ENCODE measurements around the gene TMEM31. TPM values are rescaled to one million over a fixed set of nuclear protein-coding genes. Genes with fewer than 3 reads are reported as not detected.
A peak's percentile ranks its signal among the peaks of the same experiment; 100 is the strongest.

TMEM31 gene, protein sequence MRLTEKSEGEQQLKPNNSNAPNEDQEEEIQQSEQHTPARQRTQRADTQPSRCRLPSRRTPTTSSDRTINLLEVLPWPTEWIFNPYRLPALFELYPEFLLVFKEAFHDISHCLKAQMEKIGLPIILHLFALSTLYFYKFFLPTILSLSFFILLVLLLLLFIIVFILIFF
- total RNA-seq = not detected
- long read RNA-seq = 0 reads

DNA sequence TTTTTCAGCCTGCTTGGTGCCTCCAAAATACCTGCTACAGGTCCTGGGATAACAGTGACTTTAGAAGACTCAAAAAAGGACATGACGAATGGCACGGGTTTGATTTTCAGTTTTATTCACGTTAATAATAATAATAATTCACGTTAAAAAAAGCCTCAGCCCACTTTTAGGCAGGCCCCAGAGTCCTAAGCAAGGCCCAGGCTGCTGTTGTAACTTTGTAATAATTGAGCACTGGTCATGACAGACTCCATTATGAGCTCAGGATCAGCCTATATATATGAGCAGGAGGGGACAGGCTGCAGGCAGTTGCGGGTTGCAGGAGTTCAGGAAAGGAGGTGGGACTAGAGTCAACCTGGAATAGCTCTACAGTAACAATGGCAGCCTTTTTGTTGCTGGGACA is at the start of gene TMEM31:
Gene TMEM31 (plus strand): TSS at position 301 of the 400 bp plus-strand sequence. CDS start 1,350 bp downstream, outside the sequence.
- intact Hi-C loops (cut with DNase I) = no loop called here
- DNase-seq (ENCODE audit: low spot score) = no peak

DNA sequence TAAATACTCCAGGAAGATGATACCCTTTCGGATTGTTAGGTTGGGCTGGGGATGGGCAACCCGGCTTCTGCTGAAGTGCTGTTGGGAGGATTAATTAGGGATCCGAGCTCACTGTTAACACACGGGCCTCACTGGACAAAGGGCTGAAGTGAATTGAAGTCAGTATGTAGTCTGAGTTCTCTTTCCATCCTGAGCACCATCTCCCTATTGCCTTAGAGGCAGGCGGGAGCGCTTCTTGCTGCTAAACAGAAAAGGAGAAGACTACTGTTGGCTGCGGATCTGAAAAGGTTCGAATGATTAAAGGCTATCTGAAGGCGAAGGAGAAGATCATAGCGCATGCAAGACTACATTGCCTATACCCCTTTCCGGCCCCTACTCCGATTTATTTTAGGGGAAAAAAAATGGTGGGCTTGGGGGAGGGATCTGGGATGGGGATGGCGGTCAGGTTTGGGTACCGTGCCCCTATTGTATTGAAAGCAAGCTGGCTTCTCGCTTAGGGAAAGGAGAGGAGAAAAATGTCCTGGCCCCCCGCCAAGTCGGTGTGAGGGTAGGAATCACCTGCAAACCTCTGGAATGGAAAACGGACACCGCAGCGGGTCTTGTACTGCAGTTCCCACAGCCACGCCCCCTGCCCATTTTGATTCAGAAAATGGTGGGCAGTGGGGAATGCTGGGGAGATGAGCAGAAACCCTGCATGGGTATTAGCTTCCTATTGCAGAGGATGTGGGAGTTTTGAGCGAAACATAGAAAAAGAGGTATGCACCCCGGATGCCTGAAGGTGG is 46.5 kb upstream of the TMEM31 start:
- intact Hi-C loops (cut with DNase I) = no loop called here
- DNase-seq (ENCODE audit: low spot score) = no peak

DNA sequence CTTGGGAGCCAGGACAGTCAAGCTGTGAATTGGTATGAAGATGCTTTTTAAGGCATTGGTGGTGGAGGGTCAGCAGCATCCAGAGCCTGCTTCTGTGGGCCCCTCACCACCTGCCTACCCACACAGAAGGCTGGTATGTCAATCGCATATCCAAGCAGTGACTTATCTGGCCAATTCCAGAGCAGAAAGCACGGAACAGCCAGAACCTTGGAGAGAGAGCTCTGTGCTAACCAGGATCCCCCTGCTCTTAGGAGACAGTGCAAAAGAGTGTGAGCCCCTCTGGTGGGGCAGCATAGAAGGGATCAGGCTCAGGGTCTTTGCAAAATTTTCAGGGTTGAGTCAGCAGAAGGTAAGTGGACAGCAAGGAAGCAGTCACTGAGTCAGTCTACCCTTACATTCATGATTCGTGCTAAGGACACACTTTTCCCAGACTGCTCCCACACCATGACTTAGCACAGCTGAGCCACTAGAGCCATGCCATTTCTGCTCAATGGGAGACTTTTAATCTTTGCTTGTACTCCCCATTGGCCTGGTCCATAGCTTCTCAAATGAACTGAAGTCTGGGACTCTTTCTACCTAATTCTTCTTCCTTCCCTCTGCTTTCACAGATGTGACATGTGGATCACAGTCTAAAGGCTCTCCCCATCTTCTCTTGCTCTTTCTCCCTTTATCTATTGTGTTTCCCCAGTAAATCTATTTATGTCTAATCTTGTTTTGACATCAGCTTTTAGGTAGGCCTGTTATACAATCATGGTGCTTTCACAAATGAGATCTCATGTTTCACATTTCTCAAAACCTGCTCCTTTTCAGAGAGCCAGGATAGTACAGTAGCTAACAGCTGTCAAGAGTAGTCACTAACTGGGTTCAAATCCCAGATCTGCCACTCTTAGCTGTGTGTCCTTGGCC is 44.3 kb upstream of the TMEM31 start:
- DNase-seq (ENCODE audit: low spot score) = no peak
- intact Hi-C loops (cut with DNase I) = no loop called here

DNA sequence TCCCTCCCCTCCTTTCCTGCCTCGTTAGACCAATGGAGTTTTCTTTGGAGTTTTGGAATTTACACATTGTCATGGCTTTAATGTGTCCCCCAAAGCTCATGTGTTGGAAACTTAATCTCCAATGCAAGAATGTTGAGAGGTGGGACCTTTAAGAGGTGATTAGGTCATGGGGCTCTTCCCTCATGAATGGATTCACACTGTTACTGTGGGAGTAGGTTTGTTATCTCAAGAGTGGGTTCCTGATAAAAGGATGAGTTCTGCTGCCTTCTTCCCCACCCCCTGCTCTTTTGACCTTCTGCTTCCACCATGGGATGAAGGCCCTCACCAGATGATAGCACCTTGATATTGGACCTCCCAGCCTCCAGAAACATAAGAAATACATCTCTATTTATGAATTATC is 41.0 kb upstream of the TMEM31 start:
- DNase-seq (ENCODE audit: low spot score) = no peak
- intact Hi-C loops (cut with DNase I) = no loop called here

DNA sequence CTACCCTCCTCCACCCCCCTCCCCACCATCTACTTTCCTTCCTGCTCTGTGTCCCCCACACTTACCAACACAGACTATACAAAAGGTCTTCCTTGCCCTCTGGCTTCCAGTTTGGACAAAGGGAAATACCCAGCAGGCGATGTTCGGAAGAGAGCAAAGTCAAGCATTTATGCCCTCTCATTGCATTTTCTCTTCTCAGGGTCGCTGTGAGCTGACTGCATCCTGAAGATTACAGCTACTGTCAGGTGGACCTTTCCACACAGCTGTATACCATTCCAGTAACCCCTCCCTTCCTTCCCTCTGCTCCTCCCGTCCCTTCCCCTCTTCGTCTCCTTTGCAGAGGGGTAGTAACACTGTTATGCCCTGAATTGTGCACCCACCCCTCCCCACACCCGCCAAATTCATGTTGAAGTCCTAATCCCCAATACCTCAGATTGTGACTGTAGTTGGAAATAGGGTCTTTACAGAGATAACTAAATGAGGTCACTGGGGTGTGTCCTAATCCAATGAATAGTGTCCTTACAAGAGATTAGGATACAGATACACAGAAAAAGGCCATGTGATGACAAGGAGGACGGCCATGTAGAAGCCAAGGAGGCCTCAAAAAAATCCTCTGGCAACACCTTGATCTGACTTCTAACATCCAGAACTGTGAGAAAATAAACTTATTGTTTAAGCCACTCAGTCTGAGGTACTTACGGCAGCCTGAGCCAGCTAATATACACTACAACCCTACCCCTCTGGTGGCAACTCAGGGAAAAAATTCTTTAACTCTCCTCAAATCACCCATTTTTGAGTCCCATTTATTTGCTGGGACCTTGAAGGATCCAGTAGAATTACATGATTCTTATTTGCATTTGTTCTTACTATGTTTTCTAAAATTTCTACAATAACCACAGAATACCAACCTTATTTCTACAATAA is 35.9 kb upstream of the TMEM31 start:
- no peak for DNase-seq (ENCODE audit: low spot score)
- intact Hi-C loops (cut with DNase I) = no loop called here

DNA sequence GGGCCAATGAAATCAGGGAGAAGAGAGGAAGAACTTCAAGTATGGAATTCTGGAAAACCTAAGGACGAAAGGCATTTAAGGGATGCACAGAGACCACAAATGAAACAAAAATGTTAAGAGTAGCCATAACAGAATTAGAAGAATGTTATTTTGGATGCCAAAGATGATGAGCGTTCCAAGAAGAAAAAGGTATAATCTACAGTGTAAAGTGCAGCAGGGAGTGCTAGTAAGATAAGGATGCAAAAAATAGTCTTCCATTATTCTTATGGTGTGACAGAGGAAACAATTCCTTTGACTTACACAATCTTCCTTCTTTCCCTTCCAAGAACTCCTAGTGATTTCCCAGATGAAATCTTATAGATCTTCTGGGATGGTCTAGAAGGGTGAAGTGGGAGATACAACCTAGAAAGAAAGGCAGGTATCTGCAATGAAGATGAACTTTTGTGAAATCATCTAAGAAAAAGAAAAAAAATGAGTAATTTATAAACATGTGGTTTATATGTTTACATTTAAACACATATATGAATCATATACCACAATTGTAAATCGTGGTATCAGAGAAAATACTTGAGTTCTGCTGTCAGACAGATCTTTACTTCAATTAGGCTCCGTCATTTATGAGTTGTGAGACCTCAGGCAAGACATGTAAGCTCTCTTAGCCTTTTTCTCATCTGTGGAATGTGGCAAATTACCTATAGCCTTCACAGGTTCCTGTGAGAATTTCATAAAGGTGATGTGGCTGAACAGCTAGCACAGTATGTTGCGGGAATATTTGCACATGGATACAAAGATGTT is 32.3 kb upstream of the TMEM31 start:
- intact Hi-C loops (cut with DNase I) = no loop called here
- no peak for DNase-seq (ENCODE audit: low spot score)

DNA sequence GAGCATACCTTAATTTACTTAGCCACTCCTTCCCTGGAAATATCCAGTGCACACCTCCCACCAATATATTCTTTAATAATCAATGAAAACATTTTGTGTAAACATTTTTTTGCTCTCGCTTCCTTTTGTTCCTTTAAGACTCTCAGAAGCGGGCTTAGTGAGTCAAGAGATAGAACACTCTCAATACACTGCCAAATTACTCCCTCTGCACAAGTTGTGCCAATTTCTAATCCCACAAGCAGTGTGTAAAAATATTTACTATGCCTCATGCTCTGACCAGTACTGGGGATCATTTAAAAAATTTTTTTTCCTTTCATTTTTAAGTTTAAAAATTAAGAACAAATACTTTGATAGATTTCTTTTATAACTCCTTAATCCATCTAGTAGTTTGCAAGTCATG is 29.3 kb upstream of the TMEM31 start:
- intact Hi-C loops (cut with DNase I) = no loop called here

DNA sequence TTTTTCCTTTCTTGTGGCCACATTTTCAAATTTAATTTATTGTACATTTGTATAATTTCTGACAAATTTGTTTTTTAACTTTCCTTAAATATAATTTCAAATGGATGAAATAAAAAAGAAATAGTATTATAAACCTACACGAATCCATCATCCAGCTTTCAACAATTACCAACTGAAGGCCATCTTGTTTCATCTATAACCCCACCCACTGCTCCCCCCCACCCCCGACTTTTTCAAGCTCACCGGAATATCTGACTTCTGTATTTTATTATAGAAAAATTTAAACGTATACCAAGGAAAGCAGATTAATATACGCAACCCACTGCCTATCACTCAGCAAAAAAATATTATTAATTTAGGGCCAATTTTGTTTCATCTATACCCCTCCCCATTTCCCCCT is 25.3 kb upstream of the TMEM31 start:
- DNase-seq (ENCODE audit: low spot score) = no peak
- intact Hi-C loops (cut with DNase I) = no loop called here

More for the DNA sequence above, 29.3 kb upstream of the TMEM31 start:
- DNase-seq (ENCODE audit: low spot score) = no peak

DNA sequence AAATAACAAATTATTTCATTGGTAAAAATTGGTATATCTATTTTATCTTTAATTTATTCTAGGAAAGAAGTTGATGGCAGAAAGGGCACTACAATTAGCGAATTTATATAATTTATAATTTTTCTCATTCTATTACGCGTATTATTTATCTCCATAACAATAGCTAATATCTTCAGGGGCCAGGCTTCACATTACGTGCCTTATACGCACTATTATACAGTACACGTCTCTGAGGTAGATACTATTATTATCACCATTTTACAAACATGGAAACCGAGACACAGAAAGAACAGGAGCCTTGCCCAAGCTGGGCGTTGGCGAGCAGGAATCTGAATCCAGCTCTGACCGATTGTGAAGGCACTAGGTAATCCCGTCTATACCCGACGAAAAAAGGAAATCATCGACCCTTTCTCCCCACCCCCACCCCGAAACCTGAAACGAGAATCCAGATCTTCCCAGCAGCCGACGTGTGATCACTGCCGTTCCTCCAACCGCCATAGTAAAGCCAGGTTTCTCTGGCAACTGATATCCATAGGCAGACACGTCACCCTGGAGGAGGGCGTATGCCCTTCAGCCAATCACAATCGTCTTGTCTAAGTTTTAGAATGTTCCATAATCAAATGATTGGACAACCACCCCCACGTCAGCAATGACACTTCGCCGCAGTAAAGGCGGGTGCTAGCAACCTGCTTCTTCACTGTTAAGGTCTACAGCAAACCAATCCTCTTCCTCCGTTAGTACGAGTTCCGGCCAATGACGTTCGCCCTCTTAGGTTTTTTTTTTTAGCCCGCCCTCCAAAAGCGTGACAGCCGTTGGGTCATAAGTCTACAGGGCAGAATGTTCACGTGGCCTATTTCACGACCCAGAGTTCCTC is 24.3 kb upstream of the TMEM31 start, which contains the start of gene MORF4L2:
Gene MORF4L2 (minus strand): TSS at position 501 of the 874 bp plus-strand sequence. CDS start 9,672 bp downstream, outside the sequence.
- peak; percentile 93 for DNase-seq (ENCODE audit: low spot score)
- intact Hi-C loops (cut with DNase I) = loop anchor here (2.0 kb wide), 1 partner anchor 58 kb away; the partner anchor contains the start of gene TCEAL1

DNA sequence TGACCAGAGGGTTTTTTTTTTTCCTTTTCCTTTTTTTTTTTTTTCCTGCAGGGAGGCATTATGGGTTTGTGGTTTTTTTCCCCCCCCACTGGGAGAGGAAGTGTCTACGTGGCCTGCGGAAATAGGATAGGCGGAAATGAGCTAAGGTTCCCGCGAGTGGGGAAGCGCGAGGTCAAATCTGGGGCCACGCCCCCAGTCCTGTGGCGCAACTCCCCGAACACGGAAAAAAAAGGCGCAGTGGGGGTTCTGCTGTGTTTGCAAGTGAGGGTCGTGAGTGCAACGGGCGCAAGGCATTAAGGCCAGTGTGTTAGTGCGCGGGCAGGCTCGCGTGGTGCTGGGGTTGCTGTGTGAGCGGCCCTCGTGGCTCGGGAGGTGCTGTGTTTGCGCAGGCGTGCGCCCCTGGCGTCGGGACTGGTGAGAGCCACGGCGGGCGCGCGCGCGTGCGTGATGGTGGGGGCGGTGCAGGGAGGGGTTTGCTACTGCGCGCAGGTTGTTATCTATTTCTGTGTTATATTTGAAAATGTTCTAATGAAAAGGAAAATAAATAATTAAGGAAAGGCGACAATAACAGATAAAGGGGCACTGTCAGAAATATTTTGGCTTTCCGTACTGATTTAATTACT is 23.5 kb upstream of the TMEM31 start:
- peak; percentile 93 for DNase-seq (ENCODE audit: low spot score)
- intact Hi-C loops (cut with DNase I) = loop anchor here (2.0 kb wide), 1 partner anchor 58 kb away; the partner anchor contains the start of gene TCEAL1

DNA sequence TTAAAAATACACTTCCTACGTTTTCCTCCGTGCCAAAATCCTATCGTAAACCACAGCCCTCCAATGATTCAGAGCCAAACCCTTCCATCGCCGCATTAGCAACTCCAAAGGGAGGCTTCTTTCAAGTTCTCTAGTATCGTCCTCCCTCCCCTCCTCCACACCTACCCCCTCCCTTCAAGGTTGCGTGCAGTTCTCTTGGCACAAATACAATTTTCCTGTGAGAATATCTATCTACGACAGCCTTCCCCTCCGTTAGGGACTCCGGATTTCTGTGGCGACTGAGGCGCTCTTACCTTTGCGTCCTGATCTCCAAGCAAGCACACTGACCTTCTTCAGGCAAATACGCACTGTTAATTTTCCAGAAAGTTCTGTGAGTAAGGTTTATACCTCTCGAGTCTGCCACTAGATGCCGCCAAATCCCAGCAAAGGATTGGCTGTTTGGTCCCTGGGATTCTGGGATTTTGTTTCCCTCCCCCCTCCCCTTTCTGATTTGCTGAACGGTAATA is 23.0 kb upstream of the TMEM31 start:
- DNase-seq (ENCODE audit: low spot score) = peak; percentile 78
- intact Hi-C loops (cut with DNase I) = loop anchor here (2.0 kb wide), 1 partner anchor 59 kb away; the partner anchor contains the start of gene TCEAL1

DNA sequence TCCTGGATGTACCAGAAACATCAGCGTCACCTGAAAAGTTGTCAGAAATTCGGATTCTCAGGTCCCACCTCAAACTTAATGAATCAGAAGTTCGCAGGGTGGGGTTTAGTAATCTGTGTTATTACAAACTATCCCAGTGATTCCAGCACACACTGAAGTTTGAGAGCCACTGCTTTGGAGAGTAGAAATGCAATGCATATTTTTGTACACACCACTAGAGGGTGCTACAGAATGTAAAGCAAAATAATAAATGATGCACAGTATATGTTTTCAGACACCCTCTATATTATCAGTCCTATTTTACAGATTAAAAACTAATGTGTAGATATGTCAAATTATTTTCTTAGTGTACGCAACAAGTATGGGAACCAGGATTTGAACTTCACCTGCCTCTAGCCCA is 21.8 kb upstream of the TMEM31 start:
- intact Hi-C loops (cut with DNase I) = no loop called here
- no peak for DNase-seq (ENCODE audit: low spot score)

DNA sequence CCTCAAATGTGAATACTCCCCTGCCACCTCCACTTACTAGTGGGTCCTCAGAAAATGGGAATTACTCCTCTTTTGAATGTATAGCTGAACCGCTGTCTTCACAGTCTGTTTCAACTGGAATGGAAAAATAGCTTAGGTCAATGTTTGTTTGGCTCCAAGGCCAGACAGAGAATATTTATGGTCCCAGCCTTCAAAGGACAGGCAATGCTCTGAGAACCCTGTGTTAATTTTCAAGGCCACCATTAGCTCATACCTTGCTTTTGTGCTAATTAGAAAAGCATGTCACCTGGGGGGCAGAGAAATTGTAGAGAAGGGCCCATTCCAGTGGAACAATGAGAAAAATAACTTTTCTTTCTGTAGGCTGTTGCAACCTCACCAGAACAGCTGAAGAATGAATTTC is 19.6 kb upstream of the TMEM31 start:
- DNase-seq (ENCODE audit: low spot score) = no peak
- intact Hi-C loops (cut with DNase I) = loop anchor here (5.0 kb wide), 1 partner anchor 131 kb away; no protein-coding TSS in a partner anchor

DNA sequence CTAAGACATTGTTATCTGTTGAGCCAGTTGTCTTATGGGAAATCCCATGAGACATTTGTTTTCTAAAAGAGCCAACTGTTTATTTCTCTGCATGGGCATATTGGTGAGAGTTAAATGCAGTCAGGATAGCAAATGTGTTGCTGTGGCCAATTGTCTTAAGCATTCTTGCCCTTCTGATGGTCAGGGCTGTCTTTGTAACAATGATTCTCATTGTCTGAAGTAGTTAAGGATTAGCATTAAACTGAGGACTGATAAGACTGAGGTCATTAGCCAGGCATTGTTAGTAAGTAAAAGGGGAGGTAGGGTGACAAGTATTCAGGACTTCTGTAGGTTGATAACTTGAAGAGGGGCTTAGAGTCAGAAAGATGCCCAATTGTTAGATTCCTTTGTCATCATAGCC is 13.0 kb upstream of the TMEM31 start:
- DNase-seq (ENCODE audit: low spot score) = no peak
- intact Hi-C loops (cut with DNase I) = no loop called here

DNA sequence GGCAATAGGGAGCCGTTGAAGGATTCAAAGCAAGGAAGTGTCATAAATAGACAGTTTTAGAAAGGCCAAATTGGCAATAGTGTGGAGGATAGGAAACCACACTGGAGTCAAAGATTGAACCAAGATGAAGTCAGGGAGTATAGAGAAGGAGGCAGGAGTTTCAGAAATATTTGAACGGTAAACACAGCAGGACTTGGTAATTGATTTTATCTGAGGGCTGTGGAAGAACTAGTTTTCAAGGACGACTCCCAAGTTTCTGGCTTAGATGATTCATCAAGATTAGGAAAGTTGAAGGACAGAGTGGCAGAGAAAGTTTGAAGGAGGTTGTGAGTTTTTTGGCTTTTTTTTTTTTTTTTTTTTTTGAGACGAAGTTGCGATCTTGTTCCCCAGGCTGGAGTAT is 11.5 kb upstream of the TMEM31 start:
- intact Hi-C loops (cut with DNase I) = no loop called here

DNA sequence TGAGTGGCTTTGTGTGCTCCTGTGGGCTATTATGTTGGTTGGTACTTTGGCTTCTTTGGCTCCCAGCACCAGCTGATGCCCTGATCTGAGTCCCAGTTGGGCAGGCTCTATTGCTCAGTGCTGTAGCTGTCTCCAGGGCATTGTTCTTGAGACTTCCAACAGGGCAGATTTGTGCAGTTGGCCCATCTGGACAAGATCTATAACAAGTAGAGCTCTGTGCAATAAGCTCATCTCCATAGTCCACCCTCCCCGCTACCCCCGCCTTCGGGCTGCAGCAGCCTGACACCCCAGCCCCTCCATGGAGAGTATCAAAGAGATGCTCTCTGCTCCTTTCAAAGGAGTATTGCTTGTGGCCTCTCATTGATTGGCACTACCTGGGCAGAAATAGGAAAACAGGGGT is 5.8 kb upstream of the TMEM31 start:
- no peak for DNase-seq (ENCODE audit: low spot score)
- intact Hi-C loops (cut with DNase I) = no loop called here

More for the DNA sequence above, 11.5 kb upstream of the TMEM31 start:
- DNase-seq (ENCODE audit: low spot score) = no peak

Data from cardiac septum (tissue), 1 donor.